CD8-positive, alpha-beta memory T cell (primary cell): ENCODE results near the gene VWA3B. TPM values are rescaled to one million over a fixed set of nuclear protein-coding genes. Genes with fewer than 3 reads are reported as not detected.

Experiments
- CTCF ChIA-PET: fragments of 350-600 bp; sonication (Branson Sonifier 250); formaldehyde crosslinking; loops from one replicate; lab custom pipeline; 2021; ENCODE audit warnings: antibody characterized with exemption; lab: Charles Lee
- POLR2A ChIA-PET: fragments of 350-600 bp; sonication (Branson Sonifier 250); formaldehyde crosslinking; loops from one replicate; lab custom pipeline; 2021; ENCODE audit warnings: antibody characterized with exemption; lab: Charles Lee
- DNase-seq, 5 donors: peaks; one replicate each; pipeline versions ENCODE4 v3.0.0 to v3.0.0-alpha.2; 2020 to 2022; ENCODE audit warnings: mixed read lengths in 1 of 5
- H3K27ac ChIP-seq: one replicate; pipeline ENCODE4 v1.7.0; 2013; ENCODE audit warnings: low read depth, mild to moderate bottlenecking, low read length, moderate library complexity
- H3K27me3 ChIP-seq: 2 replicates; pipeline ENCODE4 v1.7.0; 2013; ENCODE audit warnings: low read length, mild to moderate bottlenecking; ENCODE audit not compliant: insufficient read depth, poor library complexity, severe bottlenecking
- H3K36me3 ChIP-seq: 2 replicates; pipeline ENCODE4 v1.7.0; 2013; ENCODE audit warnings: mild to moderate bottlenecking, low read length, moderate library complexity; ENCODE audit not compliant: insufficient read depth
- H3K4me1 ChIP-seq: 2 replicates; pipeline ENCODE4 v1.7.0; 2013; ENCODE audit warnings: mild to moderate bottlenecking, low read length, moderate library complexity; ENCODE audit not compliant: insufficient read depth
- H3K4me3 ChIP-seq: 2 replicates; pipeline ENCODE4 v1.7.0; 2013; ENCODE audit warnings: mild to moderate bottlenecking, low read length
- H3K9me3 ChIP-seq: 2 replicates; pipeline ENCODE4 v1.7.0; 2013; ENCODE audit warnings: mild to moderate bottlenecking, low read length
- H3K27ac Mint-ChIP-seq, 8 donors: one replicate each; pipeline ENCODE4 v1.8.0; 2020 to 2021; ENCODE audit warnings: mixed read lengths in 8 of 8, mild to moderate bottlenecking in 6 of 8, inconsistent platforms in 3 of 8, moderate library complexity in 3 of 8
- H3K27me3 Mint-ChIP-seq, 2 donors: one replicate each; pipeline ENCODE4 v1.8.0; 2020 to 2021; ENCODE audit warnings: mixed read lengths in 2 of 2, mild to moderate bottlenecking in 1 of 2, moderate library complexity in 1 of 2
- H3K36me3 Mint-ChIP-seq, 3 donors: one replicate each; pipeline ENCODE4 v1.8.0; 2020 to 2021; ENCODE audit warnings: mixed read lengths in 3 of 3, inconsistent platforms in 1 of 3, mild to moderate bottlenecking in 1 of 3
- H3K4me1 Mint-ChIP-seq, 3 donors: one replicate each; pipeline ENCODE4 v1.8.0; 2020 to 2021; ENCODE audit warnings: mixed read lengths in 3 of 3, inconsistent platforms in 1 of 3, mild to moderate bottlenecking in 1 of 3
- H3K4me3 Mint-ChIP-seq, 7 donors: one replicate each; pipeline ENCODE4 v1.8.0; 2020 to 2021; ENCODE audit warnings: mixed read lengths in 7 of 7, mild to moderate bottlenecking in 6 of 7, moderate library complexity in 4 of 7, inconsistent platforms in 2 of 7
- H3K9me3 Mint-ChIP-seq, 5 donors: one replicate each; pipeline ENCODE4 v1.8.0; 2020 to 2022; ENCODE audit warnings: mixed read lengths in 5 of 5, mild to moderate bottlenecking in 3 of 5, moderate library complexity in 2 of 5, inconsistent platforms in 1 of 5
- polyA plus RNA-seq: library from polyadenylated mRNA; unstranded; fragments of 300-500 nt; fragmentation: Illumina TruSeq; gene quantifications from one replicate; pipeline ENCODE4 v1.2.3, GENCODE V29; 2021
- total RNA-seq, 2 experiments: library from RNA; stranded (reverse); gene quantifications; one replicate each; pipeline ENCODE4 v1.2.3, GENCODE V29; 2021

Gene VWA3B
- total and polyA plus RNA-seq, 3 experiments from 2014 or later = not detected

GRCh38 chr2:98219152-98219551, 132.2 kb downstream of the VWA3B start:
- peaks cover 2% of the 10 kb centered on the region for H3K36me3 ChIP-seq
- no peaks in the 10 kb centered on the region for H3K36me3 Mint-ChIP-seq
- no peak for DNase-seq
- H3K4me3 Mint-ChIP-seq = no peak overlapping the region
- H3K4me3 ChIP-seq = no peak overlapping the region
- peaks cover 25 to 72% of the 10 kb centered on the region in 2 donors for H3K27me3 Mint-ChIP-seq
- H3K9me3 Mint-ChIP-seq = peaks cover 8 to 17% (median 11%) of the 10 kb centered on the region in 5 donors
- ChIA-PET CTCF (no interaction called here), POLR2A (no interaction called here)
- peaks cover 0 to 2% (median 0%) of the 10 kb centered on the region in 3 donors for H3K4me1 Mint-ChIP-seq
- no peak overlapping the region for H3K27ac ChIP-seq
- H3K27me3 ChIP-seq = no peaks in the 10 kb centered on the region
- no peak overlapping the region for H3K27ac Mint-ChIP-seq
- no peaks in the 10 kb centered on the region for H3K4me1 ChIP-seq
- no peaks in the 10 kb centered on the region for H3K9me3 ChIP-seq

DNA sequence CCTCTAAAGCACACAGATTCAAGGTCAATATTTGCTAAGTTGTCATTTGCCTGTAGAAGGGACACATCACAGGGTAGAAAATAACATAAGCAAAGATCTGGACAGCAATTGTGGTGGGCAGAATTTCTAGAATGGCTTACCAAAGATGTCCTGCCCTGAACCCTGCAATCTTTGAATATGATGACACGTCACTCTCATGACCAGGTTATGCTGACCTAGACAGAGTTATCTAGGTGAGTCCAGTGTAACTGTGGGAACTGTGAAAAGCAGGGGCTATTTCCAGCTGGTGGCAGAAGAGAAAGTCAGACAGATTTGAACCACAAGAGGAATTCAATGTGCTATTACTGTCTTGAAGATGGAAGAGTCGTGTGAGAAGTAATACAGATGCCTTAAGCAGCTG, 147.0 kb downstream of the VWA3B start:
- Histone ChIP-seq H3K4me1 (no peaks in the 10 kb centered on the region), H3K27ac (no peak overlapping the region), H3K27me3 (no peaks in the 10 kb centered on the region), H3K36me3 (no peaks in the 10 kb centered on the region), H3K4me3 (no peak overlapping the region), H3K9me3 (no peaks in the 10 kb centered on the region)
- ChIA-PET POLR2A (no interaction called here), CTCF (interaction anchor here (1.4 kb wide), 1 partner anchor 11 kb away, joined by 3 read pairs; no protein-coding TSS in a partner anchor)
- Mint-ChIP-seq H3K4me1 (no peaks in the 10 kb centered on the region), H3K9me3 (no peaks in the 10 kb centered on the region), H3K27me3 (peaks cover 12 to 38% of the 10 kb centered on the region in 2 donors), H3K4me3 (no peak overlapping the region), H3K27ac (peak overlapping the region in 1 of 8 donors; percentile 71), H3K36me3 (no peaks in the 10 kb centered on the region)
- DNase-seq = no peak

DNA sequence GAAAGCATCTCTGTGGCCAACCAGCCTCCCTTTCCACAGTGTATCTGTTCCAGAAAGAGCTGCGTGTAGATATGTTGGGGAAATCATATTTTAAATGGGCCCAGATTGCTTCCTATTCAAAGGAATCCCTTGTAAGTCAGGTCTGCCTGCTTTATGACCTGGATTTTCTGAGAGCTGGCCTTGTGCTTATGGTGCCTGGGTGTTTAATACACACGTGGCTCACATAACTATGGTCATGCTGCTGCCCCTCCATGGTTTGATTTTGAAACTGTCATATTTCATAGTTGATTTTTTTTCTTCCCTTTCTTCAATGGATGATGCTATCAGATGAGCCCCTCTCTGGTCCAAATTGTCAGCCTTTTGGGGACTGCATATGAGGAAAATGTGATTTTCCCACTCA, 147.8 kb downstream of the VWA3B start:
- Histone ChIP-seq H3K27me3 (no peaks in the 10 kb centered on the region), H3K36me3 (no peaks in the 10 kb centered on the region), H3K4me1 (no peaks in the 10 kb centered on the region), H3K9me3 (no peaks in the 10 kb centered on the region), H3K27ac (no peak overlapping the region), H3K4me3 (no peak overlapping the region)
- Mint-ChIP-seq H3K36me3 (no peaks in the 10 kb centered on the region), H3K9me3 (no peaks in the 10 kb centered on the region), H3K27me3 (peaks cover 12 to 36% of the 10 kb centered on the region in 2 donors), H3K4me3 (no peak overlapping the region), H3K27ac (no peak overlapping the region), H3K4me1 (no peaks in the 10 kb centered on the region)
- DNase-seq = no peak
- ChIA-PET CTCF (interaction anchor here (1.4 kb wide), 1 partner anchor 11 kb away, joined by 3 read pairs; no protein-coding TSS in a partner anchor), POLR2A (no interaction called here)

DNA sequence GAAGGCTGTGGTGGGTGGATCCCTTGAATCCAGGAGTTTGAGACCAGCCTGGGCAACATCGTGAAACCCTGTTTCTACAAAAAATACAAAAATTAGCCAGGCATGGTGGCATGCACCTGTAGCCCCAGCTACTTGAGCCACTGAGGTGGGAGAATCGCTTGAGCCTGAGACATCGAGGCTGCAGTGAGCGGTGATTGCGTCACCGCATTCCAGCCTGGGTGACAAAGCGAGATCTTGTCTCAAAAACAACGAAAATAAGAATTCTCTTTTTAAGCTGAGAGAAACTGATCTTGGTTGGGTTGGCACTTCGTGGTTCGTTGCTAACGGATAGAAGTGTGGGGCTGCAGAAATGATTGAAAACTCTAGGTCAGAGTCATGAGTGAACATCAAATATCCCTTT, 150.0 kb downstream of the VWA3B start:
- no peaks in the 10 kb centered on the region for H3K9me3 ChIP-seq
- H3K4me1 ChIP-seq = no peaks in the 10 kb centered on the region
- H3K27ac Mint-ChIP-seq = no peak overlapping the region
- CTCF ChIA-PET = no interaction called here
- DNase-seq = no peak
- H3K9me3 Mint-ChIP-seq = no peaks in the 10 kb centered on the region
- no peaks in the 10 kb centered on the region for H3K36me3 ChIP-seq
- no peaks in the 10 kb centered on the region for H3K36me3 Mint-ChIP-seq
- H3K4me3 ChIP-seq = no peak overlapping the region
- no peak overlapping the region for H3K27ac ChIP-seq
- H3K27me3 Mint-ChIP-seq = peaks cover 14 to 43% of the 10 kb centered on the region in 2 donors
- no peak overlapping the region for H3K4me3 Mint-ChIP-seq
- H3K27me3 ChIP-seq = no peaks in the 10 kb centered on the region
- no peaks in the 10 kb centered on the region for H3K4me1 Mint-ChIP-seq
- POLR2A ChIA-PET = no interaction called here

GRCh38 chr2:98240786-98241398, 153.9 kb downstream of the VWA3B start:
- H3K4me1 Mint-ChIP-seq = no peaks in the 10 kb centered on the region
- H3K4me3 Mint-ChIP-seq = no peak overlapping the region
- no peak for DNase-seq
- H3K4me3 ChIP-seq = no peak overlapping the region
- no peaks in the 10 kb centered on the region for H3K9me3 ChIP-seq
- no peak overlapping the region for H3K27ac ChIP-seq
- ChIA-PET POLR2A (no interaction called here), CTCF (no interaction called here)
- H3K4me1 ChIP-seq = no peaks in the 10 kb centered on the region
- H3K36me3 Mint-ChIP-seq = no peaks in the 10 kb centered on the region
- H3K36me3 ChIP-seq = no peaks in the 10 kb centered on the region
- H3K27ac Mint-ChIP-seq = peak overlapping the region in 1 of 8 donors; percentile 37
- H3K27me3 ChIP-seq = no peaks in the 10 kb centered on the region
- H3K27me3 Mint-ChIP-seq = peaks cover 17 to 45% of the 10 kb centered on the region in 2 donors
- peaks cover 0 to 3% (median 0%) of the 10 kb centered on the region in 5 donors for H3K9me3 Mint-ChIP-seq

DNA sequence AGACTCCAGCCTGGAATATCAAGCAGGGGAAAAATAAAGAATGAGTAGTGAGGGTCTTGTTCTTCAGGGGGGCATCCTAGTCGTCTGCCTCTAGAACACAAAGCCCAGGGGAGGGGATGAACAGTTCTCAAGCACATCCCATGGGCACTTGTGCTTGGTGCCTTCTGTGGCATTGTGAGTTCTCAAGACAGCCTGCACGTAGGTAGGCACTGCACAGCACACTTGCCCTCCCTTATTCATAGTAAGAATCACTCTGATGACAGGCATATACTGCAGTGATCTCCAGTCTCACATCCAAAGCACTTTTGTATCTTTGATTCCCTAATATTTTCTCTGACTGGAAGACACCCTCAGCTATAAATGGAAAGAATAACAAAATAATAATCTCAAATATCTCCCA, 154.6 kb downstream of the VWA3B start:
- no peaks in the 10 kb centered on the region for H3K36me3 ChIP-seq
- DNase-seq = no peak
- H3K27me3 ChIP-seq = no peaks in the 10 kb centered on the region
- Mint-ChIP-seq H3K27me3 (peaks cover 15 to 38% of the 10 kb centered on the region in 2 donors), H3K36me3 (no peaks in the 10 kb centered on the region), H3K4me1 (no peaks in the 10 kb centered on the region), H3K9me3 (peaks cover 0 to 3% (median 0%) of the 10 kb centered on the region in 5 donors), H3K4me3 (no peak overlapping the region), H3K27ac (no peak overlapping the region)
- POLR2A ChIA-PET = no interaction called here
- H3K27ac ChIP-seq = no peak overlapping the region
- H3K9me3 ChIP-seq = no peaks in the 10 kb centered on the region
- CTCF ChIA-PET = no interaction called here
- H3K4me1 ChIP-seq = no peaks in the 10 kb centered on the region
- H3K4me3 ChIP-seq = no peak overlapping the region

DNA sequence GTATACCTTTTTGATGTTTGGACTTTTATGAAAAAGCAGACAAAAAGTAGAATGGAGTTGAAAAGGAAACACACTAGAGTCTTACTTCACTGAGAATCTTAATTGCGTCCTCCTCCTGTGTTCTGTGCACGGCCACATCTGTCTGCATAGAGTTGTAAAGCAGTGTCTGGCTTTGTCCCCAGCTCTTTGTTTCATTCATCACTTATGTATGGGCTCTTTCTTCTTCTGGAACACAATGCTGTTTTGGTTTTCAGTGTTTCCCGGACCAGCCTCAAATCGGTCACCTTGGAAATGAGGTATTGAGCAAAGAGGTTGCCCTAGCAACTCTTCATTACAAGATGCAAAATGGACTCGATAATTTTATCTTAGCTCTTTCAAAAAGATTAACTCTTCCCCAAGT, 155.0 kb downstream of the VWA3B start:
- no peaks in the 10 kb centered on the region for H3K4me1 ChIP-seq
- ChIA-PET POLR2A (no interaction called here), CTCF (no interaction called here)
- H3K4me3 ChIP-seq = no peak overlapping the region
- no peaks in the 10 kb centered on the region for H3K27me3 ChIP-seq
- H3K9me3 Mint-ChIP-seq = peaks cover 0 to 3% (median 0%) of the 10 kb centered on the region in 5 donors
- no peak overlapping the region for H3K4me3 Mint-ChIP-seq
- H3K36me3 Mint-ChIP-seq = no peaks in the 10 kb centered on the region
- no peaks in the 10 kb centered on the region for H3K36me3 ChIP-seq
- no peaks in the 10 kb centered on the region for H3K9me3 ChIP-seq
- H3K27me3 Mint-ChIP-seq = peaks cover 14 to 36% of the 10 kb centered on the region in 2 donors
- H3K27ac ChIP-seq = no peak overlapping the region
- DNase-seq = no peak
- H3K27ac Mint-ChIP-seq = no peak overlapping the region
- H3K4me1 Mint-ChIP-seq = no peaks in the 10 kb centered on the region

- Histone ChIP-seq H3K9me3 (no peaks in the 10 kb centered on the region), H3K4me1 (no peaks in the 10 kb centered on the region), H3K27me3 (no peaks in the 10 kb centered on the region), H3K4me3 (no peak overlapping the region), H3K36me3 (no peaks in the 10 kb centered on the region), H3K27ac (no peak overlapping the region)
- ChIA-PET POLR2A (no interaction called here), CTCF (interaction anchor here (1.0 kb wide), 1 partner anchor 11 kb away, joined by 3 read pairs; no protein-coding TSS in a partner anchor)
- no peaks in the 10 kb centered on the region for H3K36me3 Mint-ChIP-seq
- no peak for DNase-seq
- no peak overlapping the region for H3K4me3 Mint-ChIP-seq
- H3K27ac Mint-ChIP-seq = no peak overlapping the region
- H3K27me3 Mint-ChIP-seq = peaks cover 5 to 28% of the 10 kb centered on the region in 2 donors
- no peaks in the 10 kb centered on the region for H3K4me1 Mint-ChIP-seq
- H3K9me3 Mint-ChIP-seq = peaks cover 3 to 12% (median 8%) of the 10 kb centered on the region in 5 donors
These were observed 158.5 kb downstream of the VWA3B start for GRCh38 chr2:98245491-98245890.
